GM12874 (cell line): ENCODE measurements around the gene ITGAE.

Source experiments
- CTCF ChIP-seq: IDR thresholded peaks from 2 replicates; pipeline ENCODE4 v1.5.1; 2011; ENCODE audit warnings: low read depth, mild to moderate bottlenecking, control low read depth, low read length, moderate library complexity; ENCODE audit not compliant: insufficient read depth

Gene ITGAE

GRCh38 chr17:3827124-3827773, 26.3 kb upstream of the ITGAE start:
- TF ChIP-seq CTCF, result peak; percentile 82

GRCh38 chr17:3826191-3826590, 25.2 kb upstream of the ITGAE start:
- no peak for TF ChIP-seq CTCF

GRCh38 chr17:3821101-3821500, 20.1 kb upstream of the ITGAE start:
- TF ChIP-seq CTCF, result no peak

- no peak for TF ChIP-seq CTCF
Observed at GRCh38 chr17:3818786-3819185, 17.8 kb upstream of the ITGAE start.

GRCh38 chr17:3817851-3818605, 17.0 kb upstream of the ITGAE start:
- no peak for TF ChIP-seq CTCF

- TF ChIP-seq CTCF, result no peak
Observed at GRCh38 chr17:3815925-3816324, 14.9 kb upstream of the ITGAE start.

GRCh38 chr17:3815122-3815521, 14.1 kb upstream of the ITGAE start:
- no peak for TF ChIP-seq CTCF
